GM23338 (cell line): Measurements from ENCODE around the gene SLC6A13. TPM values are rescaled to one million over a fixed set of nuclear protein-coding genes. Genes with fewer than 3 reads are reported as not detected.

ENCODE experiments used
- ATAC-seq: fragments of 200-7000 bp; cut with Tn5 transposase; 3 replicates; pipeline ENCODE4 v1.9.1; 2020
- DNase-seq: peaks from one replicate; pipeline ENCODE4 v3.0.0-alpha.2; 2015; ENCODE audit warnings: low spot score
- H2AFZ ChIP-seq: fragments of 200-600 bp; sonication (generic); 2 replicates; pipeline ENCODE4 v1.8.0; 2016; ENCODE audit warnings: antibody characterized with exemption, mild to moderate bottlenecking, moderate library complexity
- H3F3A ChIP-seq: fragments of 200-600 bp; sonication (generic); replicated peaks from 2 replicates; pipeline ENCODE4 v1.8.0; 2017; ENCODE audit warnings: antibody characterized with exemption, mixed run types, low read depth
- H3K27ac ChIP-seq: fragments of 200-600 bp; sonication (generic); 2 replicates; pipeline ENCODE4 v1.6.1; 2016; ENCODE audit warnings: low read depth
- H3K27me3 ChIP-seq: fragments of 200-600 bp; sonication (generic); 2 replicates; pipeline ENCODE4 v1.8.0; 2016; ENCODE audit warnings: mild to moderate bottlenecking, mixed run types, moderate library complexity; ENCODE audit not compliant: insufficient read depth
- H3K36me3 ChIP-seq: fragments of 200-600 bp; sonication (generic); 2 replicates; pipeline ENCODE4 v1.8.0; 2016; ENCODE audit warnings: mild to moderate bottlenecking; ENCODE audit not compliant: insufficient read depth
- H3K4me1 ChIP-seq: fragments of 200-600 bp; sonication (generic); 2 replicates; pipeline ENCODE4 v1.8.0; 2016; ENCODE audit warnings: mild to moderate bottlenecking, moderate library complexity; ENCODE audit not compliant: insufficient read depth
- H3K4me2 ChIP-seq: fragments of 200-600 bp; sonication (generic); 2 replicates; pipeline ENCODE4 v1.7.1; 2017; ENCODE audit warnings: mixed run types
- H3K4me3 ChIP-seq: fragments of 200-600 bp; sonication (generic); 2 replicates; pipeline ENCODE4 v1.6.1; 2016; ENCODE audit warnings: mixed run types
- H3K79me2 ChIP-seq: fragments of 200-600 bp; sonication (generic); replicated peaks from 2 replicates; pipeline ENCODE4 v1.8.0; 2017; ENCODE audit warnings: mild to moderate bottlenecking; ENCODE audit not compliant: insufficient read depth
- H3K9me2 ChIP-seq: fragments of 200-600 bp; sonication (generic); 2 replicates; pipeline ENCODE4 v1.8.0; 2017; ENCODE audit not compliant: insufficient read depth
- H4K20me1 ChIP-seq: fragments of 200-600 bp; sonication (generic); replicated peaks from 2 replicates; pipeline ENCODE4 v1.8.0; 2017; ENCODE audit warnings: mild to moderate bottlenecking; ENCODE audit not compliant: insufficient read depth
- H3K27ac Mint-ChIP-seq: 2 replicates; pipeline ENCODE4 v1.8.0; 2020; ENCODE audit warnings: inconsistent platforms, mild to moderate bottlenecking, moderate library complexity, mixed read lengths
- H3K27me3 Mint-ChIP-seq: 3 replicates; pipeline ENCODE4 v1.8.0; 2022; ENCODE audit warnings: low read depth, mild to moderate bottlenecking, moderate library complexity, mixed read lengths, inconsistent platforms; ENCODE audit not compliant: insufficient read depth, poor library complexity
- H3K36me3 Mint-ChIP-seq: 3 replicates; pipeline ENCODE4 v1.8.0; 2021; ENCODE audit warnings: low read depth, mild to moderate bottlenecking, inconsistent platforms, moderate library complexity, mixed read lengths
- H3K4me1 Mint-ChIP-seq: 3 replicates; pipeline ENCODE4 v1.8.0; 2020; ENCODE audit warnings: mild to moderate bottlenecking, inconsistent platforms, mixed read lengths
- H3K4me3 Mint-ChIP-seq: 3 replicates; pipeline ENCODE4 v1.8.0; 2021; ENCODE audit warnings: moderate library complexity, mild to moderate bottlenecking, inconsistent platforms, mixed read lengths
- H3K9me3 Mint-ChIP-seq: 3 replicates; pipeline ENCODE4 v1.8.0; 2020; ENCODE audit warnings: moderate library complexity, mild to moderate bottlenecking, inconsistent platforms, mixed read lengths
- CTCF ChIP-seq, 2 experiments: fragments of 200-600 bp in 1 of 2; sonication (generic) in 1 of 2; conservative IDR thresholded peaks; 2 replicates each; pipeline versions ENCODE4 v1.5.1 to v1.6.1; 2016 to 2017; ENCODE audit warnings: antibody characterized with exemption in 2 of 2, low read depth in 2 of 2, mild to moderate bottlenecking in 2 of 2, moderate library complexity in 1 of 2
- EZH2phosphoT487 ChIP-seq: fragments of 200-600 bp; sonication (generic); IDR thresholded peaks from one replicate; pipeline ENCODE4 v1.8.1; 2018; ENCODE audit warnings: antibody characterized with exemption; ENCODE audit not compliant: unreplicated experiment
- JUNB ChIP-seq: IDR thresholded peaks from one replicate; pipeline ENCODE4 v1.6.1; 2016; ENCODE audit warnings: antibody characterized with exemption; ENCODE audit not compliant: unreplicated experiment
- NANOG ChIP-seq: IDR thresholded peaks from 2 replicates; pipeline ENCODE4 v1.6.1; 2016; ENCODE audit warnings: antibody characterized with exemption, borderline replicate concordance
- POLR2AphosphoS5 ChIP-seq: IDR thresholded peaks from 2 replicates; pipeline ENCODE4 v1.6.1; 2016; ENCODE audit warnings: antibody characterized with exemption, low read depth
- REST ChIP-seq: IDR thresholded peaks from one replicate; pipeline ENCODE4 v1.6.1; 2018; ENCODE audit warnings: antibody characterized with exemption; ENCODE audit not compliant: unreplicated experiment
- STAT1 ChIP-seq: IDR thresholded peaks from one replicate; pipeline ENCODE4 v1.6.1; 2016; ENCODE audit warnings: antibody characterized with exemption; ENCODE audit not compliant: unreplicated experiment
- ZNF114 ChIP-seq: fragments of 250-450 bp; sonication (Bioruptor Pico); IDR thresholded peaks from 2 replicates; pipeline ENCODE4 v1.5.0; 2020; ENCODE audit warnings: mild to moderate bottlenecking, moderate library complexity
- ZNF331 ChIP-seq: fragments of 250-450 bp; sonication (Bioruptor Pico); IDR thresholded peaks from 2 replicates; pipeline ENCODE4 v1.5.0; 2020; ENCODE audit warnings: low read depth, mild to moderate bottlenecking, moderate library complexity
- polyA plus RNA-seq: library from polyadenylated mRNA; unstranded; fragments of >200 nt; fragmentation: Nextera tagmentation; extraction: Ambion mirVana; gene quantifications from 2 replicates; pipeline ENCODE4 v1.2.1, GENCODE V29; 2016
- total RNA-seq: library from RNA; depleted of rRNA; stranded (reverse); fragments of >200 nt; shearing (Covaris generic); gene quantifications from 2 replicates; pipeline ENCODE4 v1.2.3, GENCODE V29; 2014

SLC6A13 gene
- total and polyA plus RNA-seq, 2 experiments from 2014 or later, result not detected

GRCh38 chr12:204261-204678, 58.4 kb downstream of the SLC6A13 start (continued):
- no peak for TF ChIP-seq ZNF331 (CRISPR knock-in tag)
- TF ChIP-seq STAT1, result no peak
- no peak for TF ChIP-seq ZNF114 (CRISPR knock-in tag)
- no peak for TF ChIP-seq EZH2phosphoT487
- no peak for TF ChIP-seq JUNB
- no peak for TF ChIP-seq POLR2AphosphoS5

- Histone ChIP-seq H3F3A (0 out of 2 replicates have a peak, but pooled peaks cover 3% of the 10 kb centered on the region), H3K27ac (no peak overlapping the region), H3K4me3 (peak overlapping the region; percentile 75), H3K27me3 (peaks cover 51% of the 10 kb centered on the region), H4K20me1 (no peaks in the 10 kb centered on the region; the same call in 1 of the 2 replicates), H2AFZ (peak overlapping the region; percentile 98), H3K36me3 (no peaks in the 10 kb centered on the region), H3K79me2 (no peaks in the 10 kb centered on the region), H3K4me2 (peak overlapping the region; percentile 91), H3K9me2 (no peaks in the 10 kb centered on the region), H3K4me1 (peaks cover 38% of the 10 kb centered on the region)
- peak overlapping the region; percentile 63 for H3K4me3 Mint-ChIP-seq
- peaks cover 33% of the 10 kb centered on the region for H3K27me3 Mint-ChIP-seq
- DNase-seq, result peak; percentile 62
- no peaks in the 10 kb centered on the region for H3K36me3 Mint-ChIP-seq
- peak; percentile 72 for ATAC-seq
- H3K27ac Mint-ChIP-seq, result no peak overlapping the region
- peaks cover 4% of the 10 kb centered on the region; the same call in 1 of the 3 replicates for H3K9me3 Mint-ChIP-seq
- H3K4me1 Mint-ChIP-seq, result peaks cover 23% of the 10 kb centered on the region
- TF ChIP-seq NANOG, result no peak
- TF ChIP-seq CTCF (conservative IDR thresholded peaks at IDR 0.05; ENCODE audit: low read depth in 2 of 2), result peak in 1 of 2 experiments; percentile 10; a peak in 1 of 4 replicates
- no peak for TF ChIP-seq JUNB
- no peak for TF ChIP-seq REST
These were observed 59.0 kb downstream of the SLC6A13 start for GRCh38 chr12:203462-204260.
